K562 (cell line): Measurements from ENCODE around the gene ACTL8. TPM values are rescaled to one million over a fixed set of nuclear protein-coding genes. Genes with fewer than 3 reads are reported as not detected.

ENCODE experiments used
- ATAC-seq: fragments of 200-7000 bp; cut with Tn5 transposase; 3 replicates; pipeline ENCODE4 v1.9.1; 2020; ENCODE audit warnings: moderate library complexity
- BruUV-seq: library from RNA; stranded (reverse); fragments of 400-500 nt; replicated peaks from 2 replicates; lab custom pipeline; 2021; lab: Mats Ljungman, UMichigan
- CTCF ChIA-PET: fragments of 300-600 bp; formaldehyde crosslinking; extraction: SDS; loops from one replicate; lab custom pipeline; 2021; ENCODE audit warnings: low intra/inter-chr PET ratio; lab: Yijun Ruan, JAX
- POLR2A ChIA-PET: fragments of 300-600, 350-650 bp; sonication (Branson Sonifier 250); formaldehyde crosslinking; extraction: SDS; loops from one replicate; lab custom pipeline; 2021; ENCODE audit warnings: antibody characterized with exemption, inconsistent platforms; lab: Yijun Ruan, JAX
- DNase-seq, 4 experiments: peaks; one replicate each; pipeline versions ENCODE4 v3.0.0 to v3.0.0-alpha.2; 2011 to 2018; ENCODE audit warnings: low spot score in 3 of 4, mixed read lengths in 3 of 4; ENCODE audit errors: extremely low read depth in 1 of 4
- FAIRE-seq: peaks from 2 replicates; lab custom pipeline; 2011; peaks lifted over from hg19 to GRCh38; lab: Jason Lieb, UNC
- H2AFZ ChIP-seq: 2 replicates; pipeline ENCODE4 v1.6.0; 2011; ENCODE audit warnings: low read depth, low read length, control low read depth, inconsistent platforms
- H3K27ac ChIP-seq: fragments of 200-600 bp; 3 replicates; pipeline ENCODE4 v1.8.0; 2011; ENCODE audit warnings: low read depth, mild to moderate bottlenecking, control low read depth, inconsistent platforms, low read length, moderate library complexity, mixed read lengths; ENCODE audit errors: extremely low read depth
- H3K27me3 ChIP-seq, 2 experiments: fragments of 300-600 bp in 1 of 2; 2 replicates in 1 of 2; 3 replicates in 1 of 2; pipeline versions ENCODE4 v1.6.0 to v1.8.0; 2011; ENCODE audit warnings: inconsistent platforms in 2 of 2, low read length in 2 of 2, mild to moderate bottlenecking in 1 of 2, mixed read lengths in 1 of 2, moderate library complexity in 1 of 2; ENCODE audit not compliant: control insufficient read depth in 2 of 2, insufficient read depth in 2 of 2
- H3K36me3 ChIP-seq: fragments of 300-600 bp; 3 replicates; pipeline ENCODE4 v1.8.0; 2011; ENCODE audit warnings: mild to moderate bottlenecking, low read length, inconsistent platforms; ENCODE audit not compliant: control insufficient read depth, insufficient read depth
- H3K4me1 ChIP-seq, 2 experiments: fragments of 200-600 bp in 1 of 2; replicated peaks in 1 of 2; 2 replicates in 1 of 2; 3 replicates in 1 of 2; pipeline versions ENCODE4 v1.5.1 to v1.8.0; 2011; ENCODE audit warnings: inconsistent platforms in 2 of 2, low read length in 2 of 2, mild to moderate bottlenecking in 1 of 2, mixed read lengths in 1 of 2, moderate library complexity in 1 of 2; ENCODE audit not compliant: control insufficient read depth in 2 of 2, insufficient read depth in 2 of 2
- H3K4me2 ChIP-seq: 2 replicates; pipeline ENCODE4 v1.6.1; 2011; ENCODE audit warnings: low read length, control low read depth, inconsistent platforms, mixed read lengths; ENCODE audit not compliant: insufficient read depth
- H3K4me3 ChIP-seq: fragments of 200-600 bp; sonication (generic), shearing (Covaris generic); 2 replicates; pipeline ENCODE4 v1.5.1; 2016; ENCODE audit warnings: control low read depth, inconsistent platforms
- H3K79me2 ChIP-seq: fragments of 200-600 bp; 3 replicates; pipeline ENCODE4 v1.8.0; 2011; ENCODE audit warnings: low read length, inconsistent platforms; ENCODE audit not compliant: control insufficient read depth, insufficient read depth
- H3K9ac ChIP-seq, 2 experiments: 2 replicates each; pipeline versions ENCODE4 v1.6.0 to v1.6.1; 2011; ENCODE audit warnings: low read depth in 2 of 2, low read length in 2 of 2, control low read depth in 1 of 2, inconsistent platforms in 1 of 2, mild to moderate bottlenecking in 1 of 2, mixed read lengths in 1 of 2; ENCODE audit not compliant: insufficient read depth in 1 of 2
- H3K9me1 ChIP-seq: one replicate; pipeline ENCODE4 v1.6.0; 2011; ENCODE audit warnings: inconsistent platforms, mild to moderate bottlenecking, low read length, moderate library complexity; ENCODE audit not compliant: control insufficient read depth, insufficient read depth
- H3K9me3 ChIP-seq: replicated peaks from 2 replicates; pipeline ENCODE4 v1.5.1; 2011; ENCODE audit warnings: low read depth, low read length, inconsistent platforms; ENCODE audit not compliant: control insufficient read depth, insufficient read depth
- H4K20me1 ChIP-seq: replicated peaks from 2 replicates; pipeline ENCODE4 v1.6.1; 2011; ENCODE audit warnings: low read length, inconsistent platforms, mixed read lengths; ENCODE audit not compliant: control insufficient read depth, insufficient read depth
- CBFA2T2 ChIP-seq: fragments of 450-650 bp; conservative IDR thresholded peaks from 2 replicates; pipeline ENCODE4 v1.6.1; 2017; ENCODE audit warnings: mild to moderate bottlenecking
- DMBX1 ChIP-seq: fragments of 250-450 bp; sonication (Bioruptor Pico); IDR thresholded peaks from 2 replicates; pipeline ENCODE4 v1.8.0; 2022; ENCODE audit warnings: inconsistent platforms, mild to moderate bottlenecking, moderate library complexity, borderline replicate concordance
- FOXP1 ChIP-seq: sonication (generic); formaldehyde crosslinking; IDR thresholded peaks from 2 replicates; pipeline ENCODE4 v1.8.0; 2022; ENCODE audit warnings: mild to moderate bottlenecking, missing genetic modification reagents
- GTF2A2 ChIP-seq: IDR thresholded peaks from 2 replicates; pipeline ENCODE4 v1.6.1; 2016; ENCODE audit warnings: mild to moderate bottlenecking, missing genetic modification characterization, missing compliant biosample characterization
- RBM15 ChIP-seq: fragments of 200-400 bp; formaldehyde crosslinking; IDR thresholded peaks from 2 replicates; pipeline ENCODE4 v1.6.1; 2018; ENCODE audit warnings: mild to moderate bottlenecking, low read length, moderate library complexity; ENCODE audit not compliant: insufficient read depth
- SAFB ChIP-seq: fragments of 200-400 bp; formaldehyde crosslinking; IDR thresholded peaks from 2 replicates; pipeline ENCODE4 v1.6.1; 2017; ENCODE audit warnings: low read depth, low read length, borderline replicate concordance
- SRSF3 ChIP-seq: fragments of 200-400 bp; formaldehyde crosslinking; IDR thresholded peaks from 2 replicates; pipeline ENCODE4 v1.6.1; 2016; ENCODE audit warnings: mild to moderate bottlenecking, low read length, moderate library complexity; ENCODE audit not compliant: insufficient read depth
- TAF9B ChIP-seq: fragments of 450-650 bp; IDR thresholded peaks from 2 replicates; pipeline ENCODE4 v1.6.1; 2018; ENCODE audit warnings: mild to moderate bottlenecking; ENCODE audit not compliant: partially characterized antibody
- ZNF408 ChIP-seq: fragments of 250-450 bp; sonication (Bioruptor Pico); IDR thresholded peaks from 2 replicates; pipeline ENCODE4 v1.4.0; 2020; ENCODE audit warnings: low read depth, mild to moderate bottlenecking, moderate library complexity
- ZNF445 ChIP-seq: fragments of 250-450 bp; sonication (Bioruptor Pico); IDR thresholded peaks from 2 replicates; pipeline ENCODE4 v1.4.0; 2020; ENCODE audit warnings: low read depth, mild to moderate bottlenecking, moderate library complexity
- ZNF561 ChIP-seq: fragments of 450-650 bp; formaldehyde crosslinking; conservative IDR thresholded peaks from 2 replicates; pipeline ENCODE4 v1.4.0; 2020; ENCODE audit warnings: mild to moderate bottlenecking, moderate library complexity
- WGBS: fragments of 100-300 bp; shearing (Covaris generic); methylation state at CpG from one replicate; pipeline ENCODE4 v1.1.6; 2016; ENCODE audit warnings: low coverage, mixed read lengths; ENCODE audit not compliant: insufficient coverage; ENCODE audit errors: missing lambda C conversion rate; 5-methylcytosine and 5-hydroxymethylcytosine counted together
- in situ Hi-C: fragments of 300-500 bp; cut with MboI; formaldehyde crosslinking; loops from 4 replicates; pipeline ENCODE4 v1.15.0; 2018; ENCODE audit warnings: inconsistent platforms, mixed read lengths
- intact Hi-C: fragments of 100-400 bp; cut with micrococcal nuclease; formaldehyde crosslinking; loops from 2 replicates; pipeline ENCODE4 v1.14.2; 2022
- polyA plus RNA-seq, 8 experiments: library from polyadenylated mRNA; depleted of rRNA in 4 of 8; stranded (reverse) in 5 of 8; unstranded in 3 of 8; fragments of >200 nt; fragmentation: Nextera tagmentation in 2 of 8; fragmentation: Illumina TruSeq in 1 of 8; extraction: Ambion mirVana in 2 of 8; extraction: Trizol in 1 of 8; gene quantifications; 2 replicates each; pipeline versions ENCODE4 v1.2.1 to v1.2.3, GENCODE V29; 2011 to 2014; ENCODE audit warnings: inconsistent platforms in 1 of 8, missing spikeins in 1 of 8
- total RNA-seq, 7 experiments: library from RNA; depleted of rRNA in 6 of 7; stranded (reverse); fragments of >200 nt in 6 of 7; fragmentation: Illumina TruSeq in 2 of 7; extraction: Trizol in 2 of 7; gene quantifications; 2 replicates each; pipeline versions ENCODE4 v1.2.1 to v1.2.3, GENCODE V29; 2011 to 2021; ENCODE audit warnings: low replicate concordance in 1 of 7
- TF ChIP-seq, protein P1 (sequence below): fragments of 450-650 bp; IDR thresholded peaks from 2 replicates; pipeline ENCODE4 v1.6.1; 2014; ENCODE audit warnings: low read depth, mild to moderate bottlenecking, moderate library complexity, borderline replicate concordance
- TF ChIP-seq, protein P2 (sequence below): fragments of 200-800 bp; sonication (Bioruptor generic); IDR thresholded peaks from 2 replicates; pipeline ENCODE4 v1.6.1; 2017; ENCODE audit warnings: missing genetic modification characterization, missing compliant biosample characterization
- TF ChIP-seq, protein P3 (sequence below): fragments of 450-650 bp; IDR thresholded peaks from 2 replicates; pipeline ENCODE4 v1.6.1; 2016
- TF ChIP-seq, protein P4 (sequence below), 2 experiments: IDR thresholded peaks; 2 replicates each; pipeline ENCODE4 v1.6.1; 2011; ENCODE audit warnings: borderline replicate concordance in 1 of 2, control low read depth in 1 of 2, low read depth in 1 of 2, low read length in 1 of 2, mild to moderate bottlenecking in 1 of 2, mixed read lengths in 1 of 2, moderate library complexity in 1 of 2; ENCODE audit not compliant: insufficient read depth in 1 of 2, insufficient read length in 1 of 2, poor library complexity in 1 of 2, severe bottlenecking in 1 of 2; ENCODE audit errors: extremely low read depth in 1 of 2

Gene ACTL8
- total and polyA plus RNA-seq, 9 of the 15 experiments (the other 6 are each of a cell fraction or from before 2014, with no cell fraction given): 0.30 to 3.3 (median 1.6) TPM

DNA sequence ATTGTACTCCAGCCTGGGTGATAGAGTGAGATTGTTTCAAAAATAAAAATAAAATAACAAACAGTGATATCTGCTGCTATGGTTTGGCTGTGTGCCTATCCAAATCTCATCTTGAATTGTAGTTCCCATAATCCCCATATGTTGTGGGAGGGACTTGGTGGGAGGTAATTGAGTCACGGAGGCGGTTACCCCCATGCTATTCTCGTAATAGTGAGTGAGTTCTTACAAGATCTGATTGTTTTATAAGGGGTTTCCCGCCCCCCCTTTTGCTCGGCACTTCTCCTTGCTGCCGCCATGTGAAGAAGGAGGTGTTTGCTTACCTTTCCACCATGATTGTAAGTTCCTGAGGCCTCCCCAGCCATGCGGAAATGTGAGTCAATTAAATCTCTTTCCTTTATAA, 47.8 kb downstream of the ACTL8 start:
- 2% methylated on average over 7 of the region's 7 CpGs for WGBS
- no peak for ATAC-seq
- no TSS peak for BruUV-seq
- FAIRE-seq: no peak
- in situ Hi-C loops: no loop called here
- no peaks in the 10 kb centered on the region for H3K36me3 ChIP-seq
- H3K9ac ChIP-seq: no peak overlapping the region
- intact Hi-C loops: no loop called here
- H4K20me1 ChIP-seq: peaks cover 10% of the 10 kb centered on the region; the same call in 1 of the 2 replicates
- DNase-seq: no peak
- POLR2A ChIA-PET: interaction anchor here (1.2 kb wide), 1 partner anchor 13 kb away, joined by 3 read pairs; no protein-coding TSS in a partner anchor
- H3K9me3 ChIP-seq: no peaks in the 10 kb centered on the region
- H3K4me2 ChIP-seq: no peak overlapping the region
- CTCF ChIA-PET: no interaction called here
- no peak overlapping the region for H2AFZ ChIP-seq
- no peak overlapping the region for H3K4me3 ChIP-seq
- no peaks in the 10 kb centered on the region for H3K9me1 ChIP-seq
- no peaks in the 10 kb centered on the region for H3K4me1 ChIP-seq
- H3K27ac ChIP-seq: no peak overlapping the region
- peaks cover 3 to 17% of the 10 kb centered on the region in 2 experiments; a peak in 2 of 5 replicates for H3K27me3 ChIP-seq
- H3K79me2 ChIP-seq: no peaks in the 10 kb centered on the region
- TF ChIP-seq, protein P1, sequence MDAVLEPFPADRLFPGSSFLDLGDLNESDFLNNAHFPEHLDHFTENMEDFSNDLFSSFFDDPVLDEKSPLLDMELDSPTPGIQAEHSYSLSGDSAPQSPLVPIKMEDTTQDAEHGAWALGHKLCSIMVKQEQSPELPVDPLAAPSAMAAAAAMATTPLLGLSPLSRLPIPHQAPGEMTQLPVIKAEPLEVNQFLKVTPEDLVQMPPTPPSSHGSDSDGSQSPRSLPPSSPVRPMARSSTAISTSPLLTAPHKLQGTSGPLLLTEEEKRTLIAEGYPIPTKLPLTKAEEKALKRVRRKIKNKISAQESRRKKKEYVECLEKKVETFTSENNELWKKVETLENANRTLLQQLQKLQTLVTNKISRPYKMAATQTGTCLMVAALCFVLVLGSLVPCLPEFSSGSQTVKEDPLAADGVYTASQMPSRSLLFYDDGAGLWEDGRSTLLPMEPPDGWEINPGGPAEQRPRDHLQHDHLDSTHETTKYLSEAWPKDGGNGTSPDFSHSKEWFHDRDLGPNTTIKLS: no peak
- TF ChIP-seq, protein P2, sequence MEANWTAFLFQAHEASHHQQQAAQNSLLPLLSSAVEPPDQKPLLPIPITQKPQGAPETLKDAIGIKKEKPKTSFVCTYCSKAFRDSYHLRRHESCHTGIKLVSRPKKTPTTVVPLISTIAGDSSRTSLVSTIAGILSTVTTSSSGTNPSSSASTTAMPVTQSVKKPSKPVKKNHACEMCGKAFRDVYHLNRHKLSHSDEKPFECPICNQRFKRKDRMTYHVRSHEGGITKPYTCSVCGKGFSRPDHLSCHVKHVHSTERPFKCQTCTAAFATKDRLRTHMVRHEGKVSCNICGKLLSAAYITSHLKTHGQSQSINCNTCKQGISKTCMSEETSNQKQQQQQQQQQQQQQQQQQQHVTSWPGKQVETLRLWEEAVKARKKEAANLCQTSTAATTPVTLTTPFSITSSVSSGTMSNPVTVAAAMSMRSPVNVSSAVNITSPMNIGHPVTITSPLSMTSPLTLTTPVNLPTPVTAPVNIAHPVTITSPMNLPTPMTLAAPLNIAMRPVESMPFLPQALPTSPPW: no peak
- TF ChIP-seq, protein P3, sequence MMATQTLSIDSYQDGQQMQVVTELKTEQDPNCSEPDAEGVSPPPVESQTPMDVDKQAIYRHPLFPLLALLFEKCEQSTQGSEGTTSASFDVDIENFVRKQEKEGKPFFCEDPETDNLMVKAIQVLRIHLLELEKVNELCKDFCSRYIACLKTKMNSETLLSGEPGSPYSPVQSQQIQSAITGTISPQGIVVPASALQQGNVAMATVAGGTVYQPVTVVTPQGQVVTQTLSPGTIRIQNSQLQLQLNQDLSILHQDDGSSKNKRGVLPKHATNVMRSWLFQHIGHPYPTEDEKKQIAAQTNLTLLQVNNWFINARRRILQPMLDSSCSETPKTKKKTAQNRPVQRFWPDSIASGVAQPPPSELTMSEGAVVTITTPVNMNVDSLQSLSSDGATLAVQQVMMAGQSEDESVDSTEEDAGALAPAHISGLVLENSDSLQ: no peak
- TF ChIP-seq ZNF408 (CRISPR knock-in tag) (no peak), FOXP1 (CRISPR knock-in tag) (no peak), GTF2A2 (no peak), RBM15 (no peak), DMBX1 (no peak), ZNF445 (CRISPR knock-in tag) (no peak), ZNF561 (CRISPR knock-in tag) (no peak), CBFA2T2 (no peak), SAFB (no peak), SRSF3 (no peak), TAF9B (no peak)
- TF ChIP-seq, protein P4, sequence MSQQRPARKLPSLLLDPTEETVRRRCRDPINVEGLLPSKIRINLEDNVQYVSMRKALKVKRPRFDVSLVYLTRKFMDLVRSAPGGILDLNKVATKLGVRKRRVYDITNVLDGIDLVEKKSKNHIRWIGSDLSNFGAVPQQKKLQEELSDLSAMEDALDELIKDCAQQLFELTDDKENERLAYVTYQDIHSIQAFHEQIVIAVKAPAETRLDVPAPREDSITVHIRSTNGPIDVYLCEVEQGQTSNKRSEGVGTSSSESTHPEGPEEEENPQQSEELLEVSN (IDR thresholded peaks at IDR 0.05; ENCODE audit: borderline replicate concordance in 1 of 2, extremely low read depth in 1 of 2, insufficient read depth in 1 of 2, insufficient read length in 1 of 2, low read depth in 1 of 2, low read length in 1 of 2, poor library complexity in 1 of 2, severe bottlenecking in 1 of 2): no peak
